Esophagus squamous epithelium (tissue), 4 donors: Measurements from ENCODE around the gene SEMA6D.

ENCODE experiments used
- CTCF ChIP-seq, 6 experiments: fragments of 450-650 bp in 4 of 6; fragments of 200-600 bp in 2 of 6; sonication (generic) in 2 of 6; IDR thresholded peaks; one replicate each; pipeline ENCODE4 v1.5.1; 2016 to 2019; ENCODE audit warnings: antibody characterized with exemption in 6 of 6, mild to moderate bottlenecking in 4 of 6, moderate library complexity in 4 of 6
- POLR2A ChIP-seq, 4 donors: fragments of 450-650 bp; IDR thresholded peaks; one replicate each; pipeline ENCODE4 v1.6.1; 2017; ENCODE audit warnings: antibody characterized with exemption in 4 of 4, mild to moderate bottlenecking in 4 of 4, moderate library complexity in 3 of 4

- TF ChIP-seq CTCF (IDR thresholded peaks at IDR 0.05) (no peak), POLR2A (IDR thresholded peaks at IDR 0.05) (no peak)
Measured at GRCh38 chr15:47801522-47801921, 84.2 kb downstream of the SEMA6D start.
